Neuron (in vitro differentiated cells): Measurements from ENCODE around the gene IARS2.
"Not testable (repeated sequence)": the region's sequence is repeated elsewhere in the genome, so short reads cannot be mapped to it uniquely, and the experiment has no call there.

Experiments
- H2AFZ ChIP-seq: one replicate; pipeline ENCODE4 v1.6.1; 2013; ENCODE audit warnings: low read depth, mild to moderate bottlenecking, inconsistent platforms, low read length, moderate library complexity
- H3K27me3 ChIP-seq: one replicate; pipeline ENCODE4 v1.6.1; 2013; ENCODE audit warnings: low read length; ENCODE audit not compliant: insufficient read depth
- H3K36me3 ChIP-seq: one replicate; pipeline ENCODE4 v1.6.1; 2013; ENCODE audit warnings: low read length; ENCODE audit not compliant: insufficient read depth
- H3K4me1 ChIP-seq: one replicate; pipeline ENCODE4 v1.6.1; 2013; ENCODE audit warnings: low read length; ENCODE audit not compliant: insufficient read depth
- H3K4me3 ChIP-seq: 2 replicates; pipeline ENCODE4 v1.5.1; 2013; ENCODE audit warnings: mild to moderate bottlenecking, low read length, moderate library complexity
- H3K9me3 ChIP-seq: one replicate; pipeline ENCODE4 v1.6.1; 2013; ENCODE audit warnings: low read length

IARS2 gene

GRCh38 chr1:220124542-220124941 is 30.6 kb downstream of the IARS2 start:
- no peaks in the 10 kb centered on the region for H3K4me1 ChIP-seq
- peaks cover 40% of the 10 kb centered on the region for H3K36me3 ChIP-seq
- no peaks in the 10 kb centered on the region for H3K27me3 ChIP-seq
- no peaks in the 10 kb centered on the region for H3K9me3 ChIP-seq
- no peak overlapping the region for H2AFZ ChIP-seq
- H3K4me3 ChIP-seq = no peak overlapping the region

GRCh38 chr1:220127076-220127475 is 33.1 kb downstream of the IARS2 start:
- Histone ChIP-seq H3K4me1 (no peaks in the 10 kb centered on the region), H3K4me3 (no peak overlapping the region), H3K27me3 (no peaks in the 10 kb centered on the region), H2AFZ (no peak overlapping the region), H3K36me3 (peaks cover 44% of the 10 kb centered on the region), H3K9me3 (no peaks in the 10 kb centered on the region)

- peaks cover 48% of the 10 kb centered on the region for H3K36me3 ChIP-seq
- H3K9me3 ChIP-seq = no peaks in the 10 kb centered on the region
- H2AFZ ChIP-seq = no peak overlapping the region
- no peaks in the 10 kb centered on the region for H3K27me3 ChIP-seq
- no peak overlapping the region for H3K4me3 ChIP-seq
- no peaks in the 10 kb centered on the region for H3K4me1 ChIP-seq
Observed at GRCh38 chr1:220129479-220130210, 35.7 kb downstream of the IARS2 start.

DNA sequence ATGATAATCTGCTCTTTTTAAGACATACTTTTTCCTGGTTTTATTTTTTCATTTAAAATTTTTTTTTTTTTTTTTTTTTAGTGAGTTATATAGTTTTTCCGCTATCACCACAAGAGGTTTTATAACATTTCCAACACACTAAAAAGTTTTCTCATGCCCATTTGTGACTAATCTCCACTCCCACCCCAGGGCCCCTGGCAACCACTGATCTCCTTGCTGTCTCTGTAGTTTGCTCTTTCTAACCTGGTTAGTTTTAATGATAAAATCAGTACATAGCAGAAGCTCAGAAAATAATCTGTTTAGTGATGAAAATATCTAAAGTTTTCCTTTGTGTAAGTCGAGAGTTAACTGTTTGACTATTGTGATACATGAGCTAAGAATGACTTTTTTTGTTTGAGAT is 41.8 kb downstream of the IARS2 start:
- H3K4me3 ChIP-seq = no peak overlapping the region
- no peaks in the 10 kb centered on the region for H3K27me3 ChIP-seq
- H3K9me3 ChIP-seq = no peaks in the 10 kb centered on the region
- peaks cover 12% of the 10 kb centered on the region for H3K4me1 ChIP-seq
- H3K36me3 ChIP-seq = peaks cover 53% of the 10 kb centered on the region
- H2AFZ ChIP-seq = no peak overlapping the region

DNA sequence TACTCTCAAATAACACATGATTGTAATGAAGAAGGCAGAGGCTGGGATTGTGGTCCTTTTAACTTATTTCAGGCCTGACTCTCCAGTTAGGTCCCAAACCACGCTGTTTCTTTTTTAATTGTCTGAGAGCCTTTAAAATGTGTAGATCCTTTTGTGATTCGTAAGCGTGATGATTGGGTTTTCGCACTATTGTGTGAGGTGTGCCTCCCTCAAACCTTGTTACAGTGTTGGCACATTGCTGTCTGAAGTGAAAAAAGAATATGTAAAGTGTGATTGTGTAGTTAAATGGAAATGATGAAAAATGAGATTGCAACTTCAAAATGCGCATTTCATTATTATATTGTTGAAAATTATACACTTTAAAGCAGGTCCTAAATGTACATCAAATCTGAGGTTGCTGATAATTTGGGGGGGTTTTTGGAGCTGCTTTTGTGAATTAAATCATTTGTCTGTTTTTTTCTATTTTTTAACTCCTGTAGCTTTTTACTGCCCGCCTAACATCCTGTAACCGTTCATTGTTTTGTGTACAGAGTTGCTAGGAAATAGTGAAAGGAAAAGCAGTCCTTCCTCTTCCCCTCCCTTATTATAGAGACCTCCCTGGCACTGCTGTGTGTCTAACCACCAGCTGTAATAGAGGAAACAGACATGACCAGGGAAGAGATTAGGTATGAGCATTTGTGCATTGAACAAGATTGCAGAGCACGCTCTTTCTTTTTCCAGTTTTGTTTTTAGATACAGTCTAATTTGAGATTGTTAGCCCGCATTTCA is 43.3 kb downstream of the IARS2 start:
- H3K27me3 ChIP-seq = no peaks in the 10 kb centered on the region
- H3K4me1 ChIP-seq = peaks cover 12% of the 10 kb centered on the region
- H3K9me3 ChIP-seq = no peaks in the 10 kb centered on the region
- H3K36me3 ChIP-seq = peaks cover 63% of the 10 kb centered on the region
- H3K4me3 ChIP-seq = no peak overlapping the region
- H2AFZ ChIP-seq = no peak overlapping the region

DNA sequence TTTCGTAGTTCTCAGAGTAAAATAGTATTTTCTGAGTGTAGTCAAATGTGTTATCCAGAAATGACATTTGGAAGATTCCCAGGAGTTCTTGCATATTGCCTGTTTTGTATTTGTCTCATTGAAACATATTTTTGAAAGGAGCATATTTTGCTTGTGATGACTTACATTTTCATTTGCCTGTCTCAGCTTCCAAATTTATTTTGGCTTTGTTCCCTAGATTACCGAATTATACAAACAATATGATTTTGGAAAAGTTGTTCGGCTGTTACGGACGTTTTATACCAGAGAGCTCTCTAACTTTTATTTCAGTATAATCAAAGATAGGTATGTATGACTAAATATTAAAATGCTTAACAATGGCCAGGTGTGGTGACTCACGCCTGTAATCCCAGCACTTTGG is 46.0 kb downstream of the IARS2 start:
- H3K9me3 ChIP-seq = no peaks in the 10 kb centered on the region
- H3K4me3 ChIP-seq = no peak overlapping the region
- peaks cover 55% of the 10 kb centered on the region for H3K36me3 ChIP-seq

GRCh38 chr1:220144051-220144450 is 50.1 kb downstream of the IARS2 start:
- H3K27me3 ChIP-seq = no peaks in the 10 kb centered on the region
- no peak overlapping the region for H2AFZ ChIP-seq
- no peak overlapping the region for H3K4me3 ChIP-seq
- H3K36me3 ChIP-seq = peaks cover 66% of the 10 kb centered on the region
- H3K9me3 ChIP-seq = no peaks in the 10 kb centered on the region
- no peaks in the 10 kb centered on the region for H3K4me1 ChIP-seq

More for the DNA sequence above, 46.0 kb downstream of the IARS2 start:
- no peak overlapping the region for H2AFZ ChIP-seq
- no peaks in the 10 kb centered on the region for H3K27me3 ChIP-seq
- H3K4me1 ChIP-seq = peaks cover 12% of the 10 kb centered on the region

DNA sequence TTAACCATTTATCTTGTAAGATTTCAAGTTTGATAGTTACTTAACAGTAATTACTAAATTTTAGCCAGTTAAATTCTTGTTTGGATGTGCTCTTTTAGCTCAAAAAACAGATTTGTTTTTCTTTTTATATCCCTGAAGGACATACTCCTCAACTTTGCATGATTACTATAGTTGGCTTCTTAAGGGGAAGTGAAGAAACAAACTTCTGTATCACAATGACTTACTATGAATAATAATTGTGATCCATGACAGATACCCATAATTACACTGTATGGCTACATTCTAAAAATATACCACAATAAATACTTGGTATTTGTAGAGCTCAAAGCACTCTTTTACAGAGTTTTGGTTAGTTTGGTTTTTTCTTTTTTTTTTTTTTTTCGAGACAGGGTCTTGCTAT is 55.8 kb downstream of the IARS2 start:
- Histone ChIP-seq H3K36me3 (peaks cover 66% of the 10 kb centered on the region), H3K4me1 (peaks cover 5% of the 10 kb centered on the region), H2AFZ (no peak overlapping the region), H3K27me3 (no peaks in the 10 kb centered on the region), H3K9me3 (no peaks in the 10 kb centered on the region), H3K4me3 (no peak overlapping the region)

DNA sequence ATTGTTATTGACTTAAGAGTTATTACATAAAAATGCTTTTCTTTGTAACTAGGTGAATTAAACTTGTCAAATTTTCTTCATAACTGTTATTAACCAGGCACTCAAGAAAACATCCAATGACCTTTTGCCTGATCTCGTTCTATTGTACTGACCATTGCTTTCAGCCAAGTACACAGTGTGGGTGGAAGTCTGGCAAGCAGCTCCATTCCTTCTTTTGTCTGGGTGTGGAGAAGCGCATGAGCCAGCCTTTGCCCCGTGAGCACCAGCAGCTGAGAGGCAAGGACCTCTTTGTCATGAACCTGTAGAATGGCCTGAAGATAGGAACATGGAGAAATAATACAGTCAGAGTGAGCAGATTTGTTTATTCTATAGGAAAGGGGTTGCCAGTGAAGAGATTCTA is 57.5 kb downstream of the IARS2 start:
- no peaks in the 10 kb centered on the region for H3K27me3 ChIP-seq
- H3K36me3 ChIP-seq = peaks cover 65% of the 10 kb centered on the region
- no peak overlapping the region for H3K4me3 ChIP-seq
- H3K9me3 ChIP-seq = no peaks in the 10 kb centered on the region
- no peak overlapping the region for H2AFZ ChIP-seq
- peaks cover 5% of the 10 kb centered on the region for H3K4me1 ChIP-seq

DNA sequence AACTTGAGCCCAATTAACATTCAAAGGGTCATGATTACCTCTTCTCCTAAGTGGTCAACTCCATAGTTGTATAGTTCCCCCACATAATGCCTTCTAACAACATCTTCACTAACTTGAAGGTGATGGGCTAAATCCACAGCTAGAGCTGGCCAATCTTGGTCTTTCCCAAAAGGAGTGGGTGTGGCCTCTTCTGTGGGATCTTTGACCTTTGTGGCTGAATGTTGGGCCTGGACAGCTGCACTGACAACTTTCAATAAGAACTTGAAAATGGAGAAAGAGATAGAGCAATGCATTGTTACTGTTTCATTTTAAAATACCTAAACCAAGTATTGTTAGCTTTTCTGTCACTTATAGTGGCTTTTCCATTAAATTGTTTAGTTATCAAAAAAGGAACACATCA is 59.2 kb downstream of the IARS2 start:
- Histone ChIP-seq H3K27me3 (no peaks in the 10 kb centered on the region), H3K36me3 (peaks cover 68% of the 10 kb centered on the region)

GRCh38 chr1:220156620-220157146 is 62.8 kb downstream of the IARS2 start:
- Histone ChIP-seq H3K9me3 (no peaks in the 10 kb centered on the region), H3K4me1 (peaks cover 2% of the 10 kb centered on the region), H3K4me3 (no peak overlapping the region), H3K36me3 (peaks cover 63% of the 10 kb centered on the region), H2AFZ (no peak overlapping the region), H3K27me3 (no peaks in the 10 kb centered on the region)

More for the DNA sequence above, 59.2 kb downstream of the IARS2 start:
- Histone ChIP-seq H3K4me3 (no peak overlapping the region), H3K4me1 (peaks cover 5% of the 10 kb centered on the region), H2AFZ (no peak overlapping the region), H3K9me3 (no peaks in the 10 kb centered on the region)

- no peaks in the 10 kb centered on the region for H3K27me3 ChIP-seq
- no peaks in the 10 kb centered on the region for H3K9me3 ChIP-seq
- no peak overlapping the region for H2AFZ ChIP-seq
- no peak overlapping the region for H3K4me3 ChIP-seq
- H3K36me3 ChIP-seq = peaks cover 56% of the 10 kb centered on the region
- no peaks in the 10 kb centered on the region for H3K4me1 ChIP-seq
Observed at GRCh38 chr1:220157738-220158137, 63.8 kb downstream of the IARS2 start.

DNA sequence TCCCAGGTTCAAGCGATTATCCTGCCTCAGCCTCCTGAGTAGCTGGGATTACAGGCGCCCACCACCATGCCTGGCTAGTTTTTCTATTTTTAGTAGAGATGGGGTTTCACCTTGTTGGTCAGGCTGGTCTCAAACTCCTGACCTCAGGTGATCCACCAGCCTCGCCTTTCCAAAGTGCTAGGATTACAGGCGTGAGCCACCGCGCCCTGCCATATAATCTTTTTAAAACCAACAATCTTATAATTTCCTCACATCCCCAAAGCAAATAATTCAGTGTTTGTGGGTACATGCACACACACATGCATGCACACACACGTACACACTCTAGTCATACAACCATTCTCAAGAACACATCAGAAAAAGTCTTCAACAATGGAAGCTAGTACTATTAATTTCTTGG is 64.6 kb downstream of the IARS2 start:
- not testable (repeated sequence) for H3K4me3 ChIP-seq, H2AFZ ChIP-seq, H3K27me3 ChIP-seq, H3K4me1 ChIP-seq, H3K9me3 ChIP-seq
- peaks cover 53% of the 10 kb centered on the region for H3K36me3 ChIP-seq
